ENCODE data around the gene ITGAL.
"Not testable (repeated sequence)": the region's sequence is repeated elsewhere in the genome, so short reads cannot be mapped to it uniquely, and the experiment has no call there.

ITGAL gene

DNA sequence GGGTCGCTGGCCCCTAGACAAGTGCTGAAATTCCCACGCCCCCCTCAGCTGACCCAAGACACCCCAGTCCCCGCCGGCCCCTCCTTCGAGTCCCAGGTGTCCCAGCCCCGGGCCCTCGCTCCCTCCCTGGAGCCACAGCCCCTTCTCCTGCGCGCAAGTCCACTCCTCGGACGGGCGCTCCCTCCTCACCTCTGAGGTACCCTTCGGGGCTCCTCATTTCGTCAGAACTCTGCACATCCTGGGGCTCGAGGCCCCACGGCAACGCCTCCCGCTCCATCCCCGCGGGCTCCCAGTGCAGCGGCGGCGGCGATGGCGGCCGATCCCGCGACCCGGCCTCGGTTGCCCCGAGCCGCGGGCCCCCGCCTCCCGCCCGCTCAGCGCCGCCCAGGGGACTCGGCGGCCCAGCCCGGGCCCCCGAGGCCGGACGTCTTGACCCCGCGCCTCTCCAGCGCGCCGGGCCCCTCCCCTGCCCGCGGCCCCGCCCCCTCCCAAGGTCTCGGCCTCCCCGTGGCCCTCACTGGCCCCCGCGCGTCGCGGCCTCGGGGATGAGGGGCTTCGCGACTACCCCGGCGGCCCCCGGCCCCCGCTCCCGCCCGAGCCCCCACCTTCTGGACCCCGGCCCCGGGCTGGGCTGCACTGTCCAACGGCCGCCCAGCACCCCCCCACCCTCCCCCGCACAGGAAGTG is 53.7 kb downstream of the ITGAL start, which contains the start of gene ZNF768:
TSS of gene ZNF768 (minus strand) at position 430 of the 686 bp plus-strand sequence. CDS start at position 277, 153 bp downstream.
- no peak for DNase-seq (ENCODE audit: low read depth)

DNA sequence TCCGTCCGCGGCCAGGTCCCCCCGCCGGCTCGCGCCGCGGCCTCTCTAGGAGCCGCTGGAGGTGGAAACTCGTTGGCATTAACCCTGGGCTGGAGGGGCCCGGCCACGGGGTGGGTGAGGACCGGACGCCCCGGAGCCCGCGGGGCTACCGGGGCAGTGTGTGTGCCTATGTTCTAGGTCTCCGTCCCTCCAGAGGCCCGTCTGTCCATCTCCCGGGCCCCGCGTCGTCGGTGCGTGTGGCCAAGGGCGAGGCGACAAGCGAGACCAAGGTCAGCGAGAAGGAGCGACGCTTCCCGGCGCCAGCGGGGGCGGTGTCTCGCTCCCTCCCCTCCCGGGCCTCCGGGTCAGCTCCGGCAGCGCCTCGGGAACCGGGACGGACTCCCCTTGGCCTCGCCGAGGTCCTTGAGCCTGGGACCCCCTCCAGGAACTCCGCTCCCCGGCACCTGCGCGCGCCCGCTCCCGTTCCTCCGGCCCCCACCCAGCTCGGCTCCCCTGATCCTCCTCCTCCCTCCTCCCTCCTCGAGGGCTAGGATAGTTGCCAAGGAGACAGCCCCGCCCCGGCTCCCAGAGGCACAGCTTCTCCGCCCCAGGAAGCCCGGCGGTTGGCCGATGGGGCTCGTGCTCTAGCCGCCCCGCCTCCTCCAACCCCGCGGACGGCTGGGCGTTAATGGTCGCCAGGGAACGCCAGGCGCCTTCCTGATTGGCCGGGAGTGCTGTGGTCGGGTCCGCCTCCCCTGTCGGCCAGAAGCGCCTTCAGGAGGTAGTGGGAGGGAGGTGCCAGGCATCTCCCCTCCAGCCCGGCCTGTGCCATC is 54.5 kb downstream of the ITGAL start:
- DNase-seq (ENCODE audit: low read depth), result peak; percentile 97

- DNase-seq (ENCODE audit: low read depth), result no peak
Measured at GRCh38 chr16:30527635-30528178, 55.2 kb downstream of the ITGAL start.

- DNase-seq (ENCODE audit: low read depth), result no peak
Measured at GRCh38 chr16:30528799-30529457, 56.4 kb downstream of the ITGAL start.

- DNase-seq (ENCODE audit: low read depth), result no peak
Measured at GRCh38 chr16:30530163-30531037, 57.9 kb downstream of the ITGAL start.

DNA sequence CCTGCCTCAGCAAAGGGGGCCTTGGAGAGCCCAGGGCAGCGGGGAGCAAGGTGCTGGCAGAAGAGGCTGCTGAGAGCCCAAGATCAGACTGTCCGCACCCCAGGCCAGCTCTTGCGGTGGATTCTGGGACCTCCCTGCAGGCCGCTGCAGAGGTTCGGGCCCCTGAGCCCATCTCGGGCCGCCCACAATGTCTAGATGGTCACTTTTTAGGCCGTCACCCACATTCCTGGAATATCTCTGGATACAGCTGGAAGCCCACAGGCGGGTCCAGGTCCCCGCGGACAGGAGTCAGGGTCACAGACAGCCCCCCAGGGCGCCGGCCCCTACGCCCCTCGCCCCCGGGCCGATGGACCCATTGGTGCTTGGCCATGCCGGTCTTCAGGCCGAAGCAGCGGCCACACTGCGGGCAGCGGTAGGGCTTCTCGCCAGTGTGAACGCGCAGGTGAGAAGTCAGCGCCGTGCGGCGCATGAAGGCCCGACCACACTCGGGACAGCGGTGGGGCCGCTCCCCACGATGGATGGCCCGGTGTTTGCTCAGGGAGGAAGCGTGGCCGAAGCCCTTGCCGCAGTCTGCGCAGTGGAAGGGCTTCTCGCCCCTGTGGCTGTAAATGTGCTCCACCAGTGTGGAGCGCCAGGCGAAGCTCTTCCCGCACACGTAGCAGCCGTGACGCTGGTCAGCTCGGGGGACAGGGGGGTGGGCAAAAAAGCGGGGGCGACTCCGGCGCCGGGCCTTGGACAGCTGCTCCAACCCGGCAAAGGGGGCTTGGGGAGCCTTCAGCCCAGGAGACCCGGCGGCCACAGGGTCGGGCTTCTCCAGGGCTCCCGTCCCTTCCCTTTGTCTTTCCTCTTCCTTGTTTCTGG is 60.0 kb downstream of the ITGAL start:
- no peak for DNase-seq (ENCODE audit: low read depth)

DNA sequence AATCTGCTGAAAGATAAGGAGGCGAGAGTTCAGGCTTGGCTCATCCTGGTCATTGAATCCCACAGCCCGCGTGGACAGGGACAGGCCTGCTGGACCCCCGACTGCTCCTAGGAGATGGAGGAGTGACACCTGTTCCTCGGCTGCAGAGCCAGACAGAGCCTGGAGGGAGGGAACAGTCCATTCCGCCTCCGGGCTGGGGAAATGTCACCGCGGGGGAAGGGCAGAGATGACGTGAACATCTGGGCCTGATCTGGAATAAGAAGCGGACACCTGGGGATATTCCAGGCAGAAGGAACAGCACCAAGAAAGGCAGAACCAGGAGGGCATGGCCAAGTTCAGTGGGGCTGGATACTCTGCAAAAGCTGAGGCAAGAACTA is 60.6 kb downstream of the ITGAL start:
- DNase-seq (ENCODE audit: low read depth), result no peak

DNA sequence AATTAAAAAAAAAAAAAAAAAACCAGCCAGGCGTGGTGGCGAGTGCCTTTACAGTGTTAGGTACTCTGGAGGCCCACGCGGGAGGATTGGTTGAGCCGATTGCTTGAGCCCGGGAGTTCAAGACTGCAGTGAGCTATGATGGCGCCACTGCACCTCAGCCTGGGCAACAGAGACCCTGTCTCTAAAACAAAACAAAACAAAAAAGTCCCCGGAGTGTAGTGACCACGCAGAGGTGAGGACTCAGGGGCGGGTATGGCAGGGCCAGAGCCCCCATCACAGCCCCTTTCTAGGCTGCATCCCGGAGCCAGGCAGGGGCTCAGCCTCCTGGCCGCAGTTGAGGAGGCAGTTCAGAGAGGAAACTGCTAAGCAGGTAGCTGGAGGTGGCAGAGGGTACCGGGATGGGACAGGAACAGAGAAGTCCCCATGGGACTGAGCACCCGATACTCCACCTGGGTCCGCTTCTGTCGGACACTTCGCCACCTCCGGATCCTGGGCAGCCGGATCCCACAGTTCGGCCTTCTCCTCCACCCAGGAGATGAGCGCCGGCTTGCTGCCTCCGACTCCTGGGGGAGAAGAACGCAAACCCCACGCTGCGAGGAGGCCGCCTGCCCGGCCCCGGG is 61.3 kb downstream of the ITGAL start:
- DNase-seq (ENCODE audit: low read depth), result no peak

- DNase-seq (ENCODE audit: low read depth), result peak; percentile 67
Measured at GRCh38 chr16:30534368-30535105, 62.0 kb downstream of the ITGAL start, which contains the start of gene ZNF747. Gene ZNF747, minus strand, starts transcription at chr16:30534858. Its CDS starts 179 bp downstream, at chr16:30534679.

DNA sequence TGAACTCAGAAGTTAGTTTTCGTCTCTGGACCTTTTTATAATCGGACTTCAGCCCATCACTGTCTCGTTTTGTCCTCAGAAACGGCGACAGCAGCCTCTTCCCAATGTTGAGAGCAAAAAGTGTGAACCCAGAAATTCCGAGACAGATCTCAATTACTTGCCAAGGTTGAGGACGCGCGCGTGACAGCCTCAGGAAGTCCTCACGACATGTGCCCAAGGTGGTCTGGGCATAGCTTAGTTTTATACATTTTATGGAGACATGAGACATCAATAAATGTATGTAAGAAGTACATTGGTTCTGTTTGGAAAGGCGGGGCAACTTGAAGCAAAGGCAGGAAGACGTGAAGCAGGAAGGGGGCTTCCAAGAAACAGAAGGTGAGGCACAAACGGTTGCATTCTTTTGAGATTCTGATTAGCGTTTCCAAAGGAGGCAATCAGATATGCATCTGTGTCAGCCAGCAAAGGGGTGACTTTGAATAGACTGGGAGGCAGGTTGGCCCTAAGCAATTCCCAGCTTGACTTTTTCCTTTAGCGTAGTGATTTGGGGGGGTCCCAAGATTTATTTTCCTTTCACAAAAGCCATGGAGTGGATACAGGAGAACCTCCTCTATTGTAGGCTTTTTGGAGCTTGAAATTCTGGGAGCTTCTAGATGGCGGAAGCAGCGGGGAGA is 62.7 kb downstream of the ITGAL start:
- no peak for DNase-seq (ENCODE audit: low read depth)

DNA sequence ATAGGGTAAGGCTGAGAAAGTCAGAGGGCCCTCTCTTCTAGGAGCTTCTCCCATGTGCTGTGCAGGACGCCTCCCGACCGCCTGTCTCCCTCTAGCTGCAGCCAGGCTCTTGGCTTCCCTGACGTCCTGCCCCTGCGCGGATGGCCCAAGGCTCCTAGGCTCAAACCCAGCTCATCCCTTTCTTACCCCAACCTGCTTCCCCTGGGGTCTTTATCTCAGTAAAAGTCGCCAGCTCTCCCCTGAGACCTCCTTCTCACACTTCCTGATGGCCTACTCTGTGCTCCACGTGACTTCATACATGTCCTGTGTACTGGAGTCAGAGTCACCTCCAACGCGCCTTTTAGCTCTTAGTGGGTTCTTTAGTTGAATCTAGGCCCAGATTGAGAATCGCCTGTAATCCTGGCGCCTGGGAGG is 63.2 kb downstream of the ITGAL start:
- peak; percentile 63 for DNase-seq (ENCODE audit: low read depth)

GRCh38 chr16:30536391-30537024 is 64.0 kb downstream of the ITGAL start:
- DNase-seq (ENCODE audit: low read depth), result not testable (repeated sequence)

DNA sequence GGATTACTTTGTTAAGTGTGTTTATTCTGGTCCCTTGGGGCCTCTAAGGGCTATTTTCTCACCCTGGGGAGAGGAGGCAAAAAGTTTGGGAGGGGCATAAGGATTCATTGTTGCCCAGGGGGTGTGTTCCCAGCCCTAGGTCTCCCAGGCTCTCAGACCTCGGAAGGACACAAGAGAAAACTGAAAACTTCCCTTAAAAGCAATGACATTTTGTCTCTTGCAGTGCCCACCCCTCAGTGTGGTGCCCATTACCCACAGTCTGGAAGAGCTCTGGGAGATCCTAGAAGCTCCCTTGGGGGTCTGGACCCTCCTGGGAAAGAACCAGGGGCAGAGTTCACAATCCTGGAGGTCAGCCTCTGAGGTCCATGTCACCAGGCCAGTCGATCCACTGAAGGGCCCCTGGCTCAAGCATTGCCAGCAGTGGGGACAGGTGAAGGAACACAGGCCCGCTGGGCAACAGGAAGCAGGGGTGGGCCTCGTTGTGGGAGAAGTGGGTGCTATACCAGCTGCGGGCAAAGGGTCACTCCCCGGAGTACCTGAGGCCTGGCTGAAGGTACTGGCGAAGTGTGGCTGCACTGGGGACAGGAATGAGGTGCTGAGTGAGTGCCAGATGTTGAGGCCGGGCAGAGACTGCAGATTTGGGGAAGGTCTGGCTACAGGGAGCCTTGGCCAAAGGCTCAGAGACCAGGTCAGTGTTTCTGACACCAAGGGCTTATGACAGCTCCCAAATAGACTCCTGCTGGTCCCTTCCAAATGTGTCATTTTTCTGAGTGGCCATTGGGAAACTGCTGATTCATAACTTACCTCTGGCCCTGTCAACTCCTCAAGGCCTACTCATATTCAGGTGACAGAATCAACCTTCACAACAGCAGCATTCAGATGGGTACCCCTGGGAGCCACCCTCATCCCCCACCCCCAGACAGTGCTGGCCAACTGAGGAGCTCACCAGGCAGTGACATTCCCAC is 66.7 kb downstream of the ITGAL start:
- DNase-seq (ENCODE audit: low read depth), result no peak

GRCh38 chr16:30539986-30540526 is 67.5 kb downstream of the ITGAL start:
- DNase-seq (ENCODE audit: low read depth), result not testable (repeated sequence)

DNA sequence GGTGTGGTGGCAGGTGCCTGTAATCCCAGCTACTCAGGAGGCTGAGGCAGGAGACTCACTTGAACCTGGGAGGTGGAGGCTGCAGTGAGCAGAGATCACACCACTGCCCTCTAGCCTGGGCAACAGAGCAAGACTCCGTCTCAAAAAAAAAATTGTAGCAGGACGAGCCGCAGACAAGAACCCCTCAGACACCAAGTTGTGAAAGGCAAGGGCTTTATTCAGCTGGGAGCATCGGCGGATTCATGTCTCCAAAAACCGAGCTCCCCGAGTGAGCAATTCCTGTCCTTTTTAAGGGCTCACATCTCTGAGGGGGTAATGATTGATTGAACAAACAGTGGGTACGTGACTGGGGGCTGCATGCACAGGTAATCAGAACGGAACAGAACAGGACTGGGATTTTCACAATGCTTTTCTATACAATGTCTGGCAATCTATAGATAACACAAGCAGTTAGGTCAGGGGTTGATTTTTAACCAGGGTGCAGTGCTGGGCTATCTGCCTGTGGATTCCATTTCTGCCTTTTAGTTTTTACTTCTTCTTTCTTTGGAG is 68.4 kb downstream of the ITGAL start:
- not testable (repeated sequence) for DNase-seq (ENCODE audit: low read depth)

Measured in stromal cell of bone marrow (primary cell).